ENCODE measurements around the gene RBKS. TPM values are rescaled to one million over a fixed set of nuclear protein-coding genes. Genes with fewer than 3 reads are reported as not detected.

The RBKS gene
- total and polyA plus RNA-seq, 2 of the 13 experiments (the other 11 are each of a cell fraction or from before 2014, with no cell fraction given), result 7.7 to 8.3 TPM

DNA sequence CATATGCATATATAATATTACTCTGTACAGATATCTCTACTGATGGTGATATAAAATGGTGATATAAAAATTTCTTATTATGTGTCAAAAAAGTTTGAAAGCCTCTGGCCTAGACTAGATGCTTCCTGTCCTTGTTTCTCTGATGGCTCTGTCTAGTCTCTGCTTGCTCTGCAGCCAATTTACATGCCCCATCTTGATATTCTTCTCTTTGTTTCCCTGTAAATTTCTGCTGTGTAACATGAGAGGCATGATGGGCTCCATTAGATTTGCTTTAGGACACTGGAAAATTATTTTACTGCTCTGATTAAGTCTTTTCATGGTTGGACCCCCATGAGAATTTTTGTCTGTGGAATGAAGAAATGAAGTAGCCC, 24.6 kb upstream of the RBKS start:
- ChIA-PET CTCF (ENCODE audit: low intra/inter-chr PET ratio, low total read pairs) (no interaction called here), POLR2A (no interaction called here)
- BruUV-seq (replicated peaks), result no TSS peak
- FAIRE-seq (no peak), DNase-seq (ENCODE audit: low spot score) (no peak), ATAC-seq (no peak)
- H3K9ac ChIP-seq (ENCODE audit: insufficient read depth, low read depth, low read length), result no peak overlapping the region
- no peak overlapping the region for H3K27ac ChIP-seq (ENCODE audit: extremely low read length, insufficient read depth, low read length)
- H3K4me3 ChIP-seq (replicated peaks in 1 of 3; ENCODE audit: insufficient read depth in 1 of 3, low read depth in 2 of 3, low read length in 3 of 3), result no peak overlapping the region
- H2AFZ ChIP-seq (ENCODE audit: low read length), result no peak overlapping the region
- H3K27me3 ChIP-seq (ENCODE audit: control insufficient read depth in 1 of 2, insufficient read depth in 2 of 2, low read length in 2 of 2), result no peaks in the 10 kb centered on the region
- H3K9me3 ChIP-seq (ENCODE audit: low read length), result no peaks in the 10 kb centered on the region
- H3K79me2 ChIP-seq (ENCODE audit: insufficient read depth, low read length), result no peaks in the 10 kb centered on the region
- TF ChIP-seq, protein P1, sequence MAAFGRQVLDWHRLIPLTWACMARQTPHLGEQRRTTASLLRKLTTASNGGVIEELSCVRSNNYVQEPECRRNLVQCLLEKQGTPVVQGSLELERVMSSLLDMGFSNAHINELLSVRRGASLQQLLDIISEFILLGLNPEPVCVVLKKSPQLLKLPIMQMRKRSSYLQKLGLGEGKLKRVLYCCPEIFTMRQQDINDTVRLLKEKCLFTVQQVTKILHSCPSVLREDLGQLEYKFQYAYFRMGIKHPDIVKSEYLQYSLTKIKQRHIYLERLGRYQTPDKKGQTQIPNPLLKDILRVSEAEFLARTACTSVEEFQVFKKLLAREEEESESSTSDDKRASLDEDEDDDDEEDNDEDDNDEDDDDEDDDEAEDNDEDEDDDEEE (CRISPR knock-in tag; IDR thresholded peaks at IDR 0.05), result no peak
- TF ChIP-seq, protein P2, sequence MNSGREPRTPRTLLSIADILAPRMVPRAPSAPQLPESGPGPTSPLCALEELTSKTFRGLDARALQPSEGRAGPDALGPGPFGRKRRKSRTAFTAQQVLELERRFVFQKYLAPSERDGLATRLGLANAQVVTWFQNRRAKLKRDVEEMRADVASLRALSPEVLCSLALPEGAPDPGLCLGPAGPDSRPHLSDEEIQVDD (CRISPR knock-in tag; IDR thresholded peaks at IDR 0.05; ENCODE audit: borderline replicate concordance), result no peak
- no peak for TF ChIP-seq ZNF569 (CRISPR knock-in tag; IDR thresholded peaks at IDR 0.05; ENCODE audit: borderline replicate concordance)
- no peak for TF ChIP-seq EEA1 (CRISPR knock-in tag; IDR thresholded peaks at IDR 0.05; ENCODE audit: borderline replicate concordance)
- TF ChIP-seq, protein P3, sequence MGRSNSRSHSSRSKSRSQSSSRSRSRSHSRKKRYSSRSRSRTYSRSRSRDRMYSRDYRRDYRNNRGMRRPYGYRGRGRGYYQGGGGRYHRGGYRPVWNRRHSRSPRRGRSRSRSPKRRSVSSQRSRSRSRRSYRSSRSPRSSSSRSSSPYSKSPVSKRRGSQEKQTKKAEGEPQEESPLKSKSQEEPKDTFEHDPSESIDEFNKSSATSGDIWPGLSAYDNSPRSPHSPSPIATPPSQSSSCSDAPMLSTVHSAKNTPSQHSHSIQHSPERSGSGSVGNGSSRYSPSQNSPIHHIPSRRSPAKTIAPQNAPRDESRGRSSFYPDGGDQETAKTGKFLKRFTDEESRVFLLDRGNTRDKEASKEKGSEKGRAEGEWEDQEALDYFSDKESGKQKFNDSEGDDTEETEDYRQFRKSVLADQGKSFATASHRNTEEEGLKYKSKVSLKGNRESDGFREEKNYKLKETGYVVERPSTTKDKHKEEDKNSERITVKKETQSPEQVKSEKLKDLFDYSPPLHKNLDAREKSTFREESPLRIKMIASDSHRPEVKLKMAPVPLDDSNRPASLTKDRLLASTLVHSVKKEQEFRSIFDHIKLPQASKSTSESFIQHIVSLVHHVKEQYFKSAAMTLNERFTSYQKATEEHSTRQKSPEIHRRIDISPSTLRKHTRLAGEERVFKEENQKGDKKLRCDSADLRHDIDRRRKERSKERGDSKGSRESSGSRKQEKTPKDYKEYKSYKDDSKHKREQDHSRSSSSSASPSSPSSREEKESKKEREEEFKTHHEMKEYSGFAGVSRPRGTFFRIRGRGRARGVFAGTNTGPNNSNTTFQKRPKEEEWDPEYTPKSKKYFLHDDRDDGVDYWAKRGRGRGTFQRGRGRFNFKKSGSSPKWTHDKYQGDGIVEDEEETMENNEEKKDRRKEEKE (IDR thresholded peaks at IDR 0.05), result no peak
- no peak for TF ChIP-seq CCDC6 (CRISPR knock-in tag; IDR thresholded peaks at IDR 0.05)
- no peak for TF ChIP-seq ZSCAN30 (CRISPR knock-in tag; IDR thresholded peaks at IDR 0.05)
- TF ChIP-seq ZNF253 (CRISPR knock-in tag; IDR thresholded peaks at IDR 0.05; ENCODE audit: borderline replicate concordance), result no peak
- no peak for TF ChIP-seq SIN3B (IDR thresholded peaks at IDR 0.05; ENCODE audit: low read length)
- no peak for TF ChIP-seq NBN (conservative IDR thresholded peaks at IDR 0.05)
- TF ChIP-seq POLR2AphosphoS5 (IDR thresholded peaks at IDR 0.05; ENCODE audit: low read depth, low read length), result no peak
- no peak for TF ChIP-seq ZNF674 (CRISPR knock-in tag; IDR thresholded peaks at IDR 0.05; ENCODE audit: low read depth)
- TF ChIP-seq, protein P4, sequence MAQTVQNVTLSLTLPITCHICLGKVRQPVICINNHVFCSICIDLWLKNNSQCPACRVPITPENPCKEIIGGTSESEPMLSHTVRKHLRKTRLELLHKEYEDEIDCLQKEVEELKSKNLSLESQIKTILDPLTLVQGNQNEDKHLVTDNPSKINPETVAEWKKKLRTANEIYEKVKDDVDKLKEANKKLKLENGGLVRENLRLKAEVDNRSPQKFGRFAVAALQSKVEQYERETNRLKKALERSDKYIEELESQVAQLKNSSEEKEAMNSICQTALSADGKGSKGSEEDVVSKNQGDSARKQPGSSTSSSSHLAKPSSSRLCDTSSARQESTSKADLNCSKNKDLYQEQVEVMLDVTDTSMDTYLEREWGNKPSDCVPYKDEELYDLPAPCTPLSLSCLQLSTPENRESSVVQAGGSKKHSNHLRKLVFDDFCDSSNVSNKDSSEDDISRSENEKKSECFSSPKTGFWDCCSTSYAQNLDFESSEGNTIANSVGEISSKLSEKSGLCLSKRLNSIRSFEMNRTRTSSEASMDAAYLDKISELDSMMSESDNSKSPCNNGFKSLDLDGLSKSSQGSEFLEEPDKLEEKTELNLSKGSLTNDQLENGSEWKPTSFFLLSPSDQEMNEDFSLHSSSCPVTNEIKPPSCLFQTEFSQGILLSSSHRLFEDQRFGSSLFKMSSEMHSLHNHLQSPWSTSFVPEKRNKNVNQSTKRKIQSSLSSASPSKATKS (CRISPR knock-in tag; IDR thresholded peaks at IDR 0.05), result no peak
- intact Hi-C loops (cut with micrococcal nuclease; ENCODE audit: unreplicated experiment) (no loop called here), in situ Hi-C loops (cut with HindIII; ENCODE audit: extremely low pct_ligation_motif_present, low pct_unique_long_range_greater_than_20kb) (no loop called here)
- H3K4me1 ChIP-seq (ENCODE audit: insufficient read depth, low read length), result peaks cover 36% of the 10 kb centered on the region
- H4K20me1 ChIP-seq (ENCODE audit: insufficient read depth, low read length), result no peaks in the 10 kb centered on the region
- no peak overlapping the region for H3K4me2 ChIP-seq (ENCODE audit: low read depth, low read length)
- no peaks in the 10 kb centered on the region; a peak in 1 of 5 replicates for H3K36me3 ChIP-seq (replicated peaks in 1 of 2; ENCODE audit: control insufficient read depth in 1 of 2, insufficient read depth in 2 of 2, low read length in 2 of 2)

All from HepG2 (cell line).